Measurements from ENCODE around the gene TMEM201. TPM values are rescaled to one million over a fixed set of nuclear protein-coding genes. Genes with fewer than 3 reads are reported as not detected.

TMEM201 gene
- total RNA-seq, 2 experiments from 2014 or later, result 7.5 to 21.9 TPM

DNA sequence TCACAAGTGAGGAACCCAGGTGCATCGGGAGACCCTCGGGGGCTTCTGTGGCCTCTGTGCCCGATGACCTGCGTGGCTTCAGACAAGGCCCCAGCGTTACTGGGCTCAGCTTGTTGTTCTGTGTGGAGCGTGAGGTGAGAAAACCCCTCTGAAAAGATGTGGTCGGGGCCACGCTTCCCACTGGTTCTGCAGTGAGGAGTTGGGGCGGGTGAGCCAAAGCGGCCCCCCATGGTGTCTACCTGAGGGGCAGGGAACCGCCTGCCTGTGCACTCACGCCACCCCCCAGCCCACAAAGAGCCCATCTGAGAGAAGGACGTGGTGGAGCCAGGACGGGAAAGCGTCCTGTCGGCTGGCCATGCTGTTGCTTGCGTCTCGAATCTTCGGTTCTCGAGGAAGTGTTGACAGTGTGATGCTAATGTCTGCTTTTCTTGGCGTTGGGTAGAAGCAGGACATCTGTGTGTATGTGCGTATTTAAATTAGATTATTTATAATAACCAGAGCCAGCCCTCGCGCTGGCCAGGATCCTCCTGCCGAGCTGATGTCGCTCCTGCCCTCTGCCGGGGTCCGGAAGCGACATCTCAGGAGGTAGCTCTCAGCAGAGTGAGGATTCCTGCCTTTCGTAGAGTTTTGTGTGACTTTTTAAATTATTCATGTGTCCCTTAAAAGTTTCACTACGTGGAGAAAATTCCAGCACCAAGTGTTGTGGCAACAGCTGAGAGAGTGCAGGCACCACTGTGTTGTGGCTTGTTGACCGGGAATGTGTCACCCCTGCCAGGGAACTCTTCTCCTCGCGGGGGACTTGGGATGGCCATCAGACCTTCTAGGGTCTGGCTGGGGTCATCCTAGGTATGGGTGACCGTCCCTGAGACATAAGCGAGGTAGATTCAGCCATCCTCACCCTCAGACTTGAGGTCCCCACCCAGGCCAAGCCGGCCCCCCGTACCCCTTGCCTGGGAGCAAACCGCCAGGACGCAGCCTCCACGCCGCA, 15.3 kb downstream of the TMEM201 start:
- H3K9me3 ChIP-seq (ENCODE audit: low read length), result no peaks in the 10 kb centered on the region
- H4K20me1 ChIP-seq (ENCODE audit: insufficient read depth, low read length), result no peaks in the 10 kb centered on the region
- ChIA-PET CTCF (ENCODE audit: unreplicated experiment) (no interaction called here), POLR2A (no interaction called here)
- no peaks in the 10 kb centered on the region for H3K4me1 ChIP-seq (ENCODE audit: insufficient read depth, low read length, poor library complexity, severe bottlenecking)
- no peak overlapping the region for H3K4me3 ChIP-seq (ENCODE audit: low read depth, low read length, poor library complexity, severe bottlenecking)
- DNase-seq (ENCODE audit: low spot score), result no peak
- BruUV-seq (replicated peaks), result no TSS peak
- peaks cover 26% of the 10 kb centered on the region; the same call in 1 of the 2 replicates for H3K36me3 ChIP-seq (ENCODE audit: insufficient read depth, low read length)
- no peaks in the 10 kb centered on the region for H3K9me2 ChIP-seq (ENCODE audit: insufficient read depth, low read length)
- no peak overlapping the region for H2AFZ ChIP-seq (ENCODE audit: low read length)
- H3K4me2 ChIP-seq (ENCODE audit: low read length), result no peak overlapping the region
- no peaks in the 10 kb centered on the region for H3K79me2 ChIP-seq (ENCODE audit: insufficient read depth, low read depth, low read length)
- TF ChIP-seq, protein P1, sequence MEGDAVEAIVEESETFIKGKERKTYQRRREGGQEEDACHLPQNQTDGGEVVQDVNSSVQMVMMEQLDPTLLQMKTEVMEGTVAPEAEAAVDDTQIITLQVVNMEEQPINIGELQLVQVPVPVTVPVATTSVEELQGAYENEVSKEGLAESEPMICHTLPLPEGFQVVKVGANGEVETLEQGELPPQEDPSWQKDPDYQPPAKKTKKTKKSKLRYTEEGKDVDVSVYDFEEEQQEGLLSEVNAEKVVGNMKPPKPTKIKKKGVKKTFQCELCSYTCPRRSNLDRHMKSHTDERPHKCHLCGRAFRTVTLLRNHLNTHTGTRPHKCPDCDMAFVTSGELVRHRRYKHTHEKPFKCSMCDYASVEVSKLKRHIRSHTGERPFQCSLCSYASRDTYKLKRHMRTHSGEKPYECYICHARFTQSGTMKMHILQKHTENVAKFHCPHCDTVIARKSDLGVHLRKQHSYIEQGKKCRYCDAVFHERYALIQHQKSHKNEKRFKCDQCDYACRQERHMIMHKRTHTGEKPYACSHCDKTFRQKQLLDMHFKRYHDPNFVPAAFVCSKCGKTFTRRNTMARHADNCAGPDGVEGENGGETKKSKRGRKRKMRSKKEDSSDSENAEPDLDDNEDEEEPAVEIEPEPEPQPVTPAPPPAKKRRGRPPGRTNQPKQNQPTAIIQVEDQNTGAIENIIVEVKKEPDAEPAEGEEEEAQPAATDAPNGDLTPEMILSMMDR (conservative IDR thresholded peaks at IDR 0.05; ENCODE audit: low read length), result no peak
- no peak for TF ChIP-seq EZH2phosphoT487 (IDR thresholded peaks at IDR 0.05; ENCODE audit: borderline replicate concordance, low read depth, low read length)
- no peak overlapping the region for H3K27ac ChIP-seq (ENCODE audit: low read depth, low read length, poor library complexity, severe bottlenecking)
- intact Hi-C loops (cut with micrococcal nuclease; ENCODE audit: unreplicated experiment), result no loop called here

DNA sequence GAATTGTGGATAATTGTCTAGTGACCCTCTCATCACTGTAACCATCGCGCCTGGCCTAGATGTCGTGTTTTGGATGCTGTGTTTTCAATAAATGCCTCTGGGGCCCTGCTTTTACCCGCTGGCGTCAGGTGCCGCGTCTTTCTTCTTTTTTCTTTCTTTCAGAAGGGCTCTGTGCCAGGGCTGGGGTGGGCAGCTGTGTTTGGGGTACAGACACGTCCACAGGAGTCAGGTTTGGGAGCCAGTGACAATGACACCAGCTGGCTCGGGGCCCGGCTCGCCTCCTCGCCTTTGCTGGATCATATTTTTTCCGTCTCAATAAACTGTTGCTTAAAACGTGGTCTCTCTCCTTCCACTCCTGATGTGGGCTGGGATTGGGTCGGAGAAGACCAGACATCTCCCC, 16.1 kb downstream of the TMEM201 start:
- TF ChIP-seq, protein P1 (conservative IDR thresholded peaks at IDR 0.05; ENCODE audit: low read length), result no peak
- no peak for DNase-seq (ENCODE audit: low spot score)
- ChIA-PET CTCF (ENCODE audit: unreplicated experiment) (no interaction called here), POLR2A (no interaction called here)
- Histone ChIP-seq H3K9me2 (ENCODE audit: insufficient read depth, low read length) (no peaks in the 10 kb centered on the region), H4K20me1 (ENCODE audit: insufficient read depth, low read length) (no peaks in the 10 kb centered on the region), H3K9me3 (ENCODE audit: low read length) (no peaks in the 10 kb centered on the region), H3K36me3 (ENCODE audit: insufficient read depth, low read length) (peaks cover 29% of the 10 kb centered on the region; the same call in 1 of the 2 replicates), H2AFZ (ENCODE audit: low read length) (no peak overlapping the region), H3K4me2 (ENCODE audit: low read length) (no peak overlapping the region), H3K4me3 (ENCODE audit: low read depth, low read length, poor library complexity, severe bottlenecking) (no peak overlapping the region), H3K27ac (ENCODE audit: low read depth, low read length, poor library complexity, severe bottlenecking) (no peak overlapping the region), H3K4me1 (ENCODE audit: insufficient read depth, low read length, poor library complexity, severe bottlenecking) (no peaks in the 10 kb centered on the region), H3K79me2 (ENCODE audit: insufficient read depth, low read depth, low read length) (no peaks in the 10 kb centered on the region)
- BruUV-seq (replicated peaks), result no TSS peak
- intact Hi-C loops (cut with micrococcal nuclease; ENCODE audit: unreplicated experiment), result no loop called here

DNA sequence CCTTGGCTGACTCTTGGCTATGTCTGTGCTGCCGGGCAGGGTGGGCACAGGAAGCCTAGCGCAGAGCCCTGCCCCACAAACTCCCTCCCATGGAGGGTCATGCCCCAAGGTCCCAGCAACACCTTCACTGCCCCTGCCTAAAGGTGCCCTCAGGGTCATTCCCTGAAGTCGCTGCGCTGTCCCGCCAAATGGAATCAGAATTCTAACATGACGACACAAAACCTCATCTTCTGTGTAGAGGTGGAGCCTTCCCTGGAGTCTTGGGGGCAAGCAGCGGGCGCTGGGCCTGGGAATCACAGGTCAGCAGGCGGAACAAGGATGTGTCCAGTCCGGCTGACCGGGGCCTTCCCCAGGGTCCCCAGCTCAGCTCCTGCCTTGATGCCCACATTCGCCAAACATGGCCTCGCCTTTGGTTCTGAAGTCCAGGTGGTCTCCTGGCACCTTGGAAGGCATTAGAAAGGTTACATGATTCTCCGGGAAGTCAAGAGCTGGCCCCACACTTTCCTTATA, 17.3 kb downstream of the TMEM201 start:
- Histone ChIP-seq H4K20me1 (ENCODE audit: insufficient read depth, low read length) (no peaks in the 10 kb centered on the region), H3K4me2 (ENCODE audit: low read length) (no peak overlapping the region), H3K9me3 (ENCODE audit: low read length) (no peaks in the 10 kb centered on the region), H3K36me3 (ENCODE audit: insufficient read depth, low read length) (peaks cover 19% of the 10 kb centered on the region; the same call in 1 of the 2 replicates), H2AFZ (ENCODE audit: low read length) (no peak overlapping the region), H3K4me1 (ENCODE audit: insufficient read depth, low read length, poor library complexity, severe bottlenecking) (no peaks in the 10 kb centered on the region), H3K79me2 (ENCODE audit: insufficient read depth, low read depth, low read length) (no peaks in the 10 kb centered on the region), H3K9me2 (ENCODE audit: insufficient read depth, low read length) (no peaks in the 10 kb centered on the region), H3K4me3 (ENCODE audit: low read depth, low read length, poor library complexity, severe bottlenecking) (no peak overlapping the region), H3K27ac (ENCODE audit: low read depth, low read length, poor library complexity, severe bottlenecking) (no peak overlapping the region)
- BruUV-seq (replicated peaks), result no TSS peak
- POLR2A ChIA-PET, result no interaction called here
- no peak for DNase-seq (ENCODE audit: low spot score)
- CTCF ChIA-PET (ENCODE audit: unreplicated experiment), result no interaction called here
- TF ChIP-seq EZH2phosphoT487 (IDR thresholded peaks at IDR 0.05; ENCODE audit: borderline replicate concordance, low read depth, low read length), result no peak
- TF ChIP-seq, protein P1 (conservative IDR thresholded peaks at IDR 0.05; ENCODE audit: low read length), result no peak
- intact Hi-C loops (cut with micrococcal nuclease; ENCODE audit: unreplicated experiment), result no loop called here

Measured in OCI-LY7 (cell line).